KMS-11 (cell line): ENCODE measurements around the gene RPP25L.

Experiments used
- H2AFZ ChIP-seq: fragments of 200-600 bp; sonication (generic); 2 replicates; pipeline ENCODE4 v1.6.1; 2016; ENCODE audit warnings: antibody characterized with exemption, mixed run types, low read depth
- H3K27ac ChIP-seq: fragments of 200-600 bp; sonication (generic); 2 replicates; pipeline ENCODE4 v1.6.1; 2016; ENCODE audit warnings: mild to moderate bottlenecking, mixed run types
- H3K27me3 ChIP-seq: fragments of 200-600 bp; sonication (generic); 2 replicates; pipeline ENCODE4 v1.6.1; 2017; ENCODE audit warnings: mild to moderate bottlenecking, low read depth, mixed run types, moderate library complexity; ENCODE audit not compliant: insufficient read depth
- H3K36me3 ChIP-seq: fragments of 200-600 bp; sonication (generic); 2 replicates; pipeline ENCODE4 v1.6.1; 2017; ENCODE audit warnings: mild to moderate bottlenecking, mixed run types; ENCODE audit not compliant: insufficient read depth
- H3K4me1 ChIP-seq: fragments of 200-600 bp; sonication (generic); 2 replicates; pipeline ENCODE4 v1.6.1; 2016; ENCODE audit warnings: mild to moderate bottlenecking, low read depth, mixed run types; ENCODE audit not compliant: poor library complexity, severe bottlenecking
- H3K4me2 ChIP-seq: fragments of 200-600 bp; sonication (generic); 2 replicates; pipeline ENCODE4 v1.7.0; 2016; ENCODE audit warnings: mild to moderate bottlenecking, mixed run types
- H3K4me3 ChIP-seq: fragments of 200-600 bp; sonication (generic); IDR thresholded peaks from 2 replicates; pipeline ENCODE4 v1.6.1; 2017; ENCODE audit warnings: low read depth, low read length, mixed read lengths; ENCODE audit not compliant: insufficient read depth
- H3K79me2 ChIP-seq: fragments of 200-600 bp; sonication (generic); 2 replicates; pipeline ENCODE4 v1.6.1; 2016; ENCODE audit warnings: low read depth, mixed run types; ENCODE audit not compliant: insufficient read depth
- H3K9ac ChIP-seq: fragments of 200-600 bp; sonication (generic); 2 replicates; pipeline ENCODE4 v1.6.1; 2016; ENCODE audit warnings: mild to moderate bottlenecking, mixed run types
- H4K20me1 ChIP-seq: fragments of 200-600 bp; sonication (generic); 2 replicates; pipeline ENCODE4 v1.6.1; 2016; ENCODE audit warnings: mild to moderate bottlenecking, mixed run types; ENCODE audit not compliant: insufficient read depth
- TF ChIP-seq, protein P1 (sequence below): fragments of 200-600 bp; sonication (generic); conservative IDR thresholded peaks from 2 replicates; pipeline ENCODE4 v1.6.1; 2017; ENCODE audit warnings: low read depth, mild to moderate bottlenecking, antibody characterized with exemption, low read length, moderate library complexity, mixed read lengths

RPP25L gene

DNA sequence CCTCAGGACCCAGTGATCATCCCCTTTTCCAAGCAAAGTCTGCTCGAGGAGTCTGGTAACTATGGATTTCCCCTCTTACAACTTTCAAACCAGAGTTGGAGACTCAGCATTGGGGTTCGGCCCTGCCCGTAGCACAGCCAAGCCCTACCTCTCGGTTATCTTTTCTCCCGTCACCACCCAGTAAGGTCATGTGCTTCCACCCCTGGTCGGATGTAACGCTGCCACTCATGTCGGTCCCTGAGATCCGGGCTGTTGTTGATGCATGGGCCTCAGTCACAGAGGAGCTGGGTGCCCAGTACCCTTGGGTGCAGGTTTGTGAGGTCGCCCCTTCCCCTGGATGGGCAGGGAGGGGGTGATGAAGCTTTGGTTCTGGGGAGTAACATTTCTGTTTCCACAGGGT lies 35.8 kb upstream of the RPP25L start:
- Histone ChIP-seq H3K36me3 (no peaks in the 10 kb centered on the region), H3K9ac (no peak overlapping the region; the same call in 1 of the 2 replicates), H3K27ac (no peak overlapping the region), H3K4me2 (peak overlapping the region; percentile 95), H3K4me1 (peaks cover 31% of the 10 kb centered on the region), H3K79me2 (peaks cover 11% of the 10 kb centered on the region; the same call in 1 of the 2 replicates), H4K20me1 (no peaks in the 10 kb centered on the region), H2AFZ (no peak overlapping the region), H3K4me3 (no peak overlapping the region), H3K27me3 (no peaks in the 10 kb centered on the region)
- TF ChIP-seq, protein P1, sequence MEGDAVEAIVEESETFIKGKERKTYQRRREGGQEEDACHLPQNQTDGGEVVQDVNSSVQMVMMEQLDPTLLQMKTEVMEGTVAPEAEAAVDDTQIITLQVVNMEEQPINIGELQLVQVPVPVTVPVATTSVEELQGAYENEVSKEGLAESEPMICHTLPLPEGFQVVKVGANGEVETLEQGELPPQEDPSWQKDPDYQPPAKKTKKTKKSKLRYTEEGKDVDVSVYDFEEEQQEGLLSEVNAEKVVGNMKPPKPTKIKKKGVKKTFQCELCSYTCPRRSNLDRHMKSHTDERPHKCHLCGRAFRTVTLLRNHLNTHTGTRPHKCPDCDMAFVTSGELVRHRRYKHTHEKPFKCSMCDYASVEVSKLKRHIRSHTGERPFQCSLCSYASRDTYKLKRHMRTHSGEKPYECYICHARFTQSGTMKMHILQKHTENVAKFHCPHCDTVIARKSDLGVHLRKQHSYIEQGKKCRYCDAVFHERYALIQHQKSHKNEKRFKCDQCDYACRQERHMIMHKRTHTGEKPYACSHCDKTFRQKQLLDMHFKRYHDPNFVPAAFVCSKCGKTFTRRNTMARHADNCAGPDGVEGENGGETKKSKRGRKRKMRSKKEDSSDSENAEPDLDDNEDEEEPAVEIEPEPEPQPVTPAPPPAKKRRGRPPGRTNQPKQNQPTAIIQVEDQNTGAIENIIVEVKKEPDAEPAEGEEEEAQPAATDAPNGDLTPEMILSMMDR: no peak

DNA sequence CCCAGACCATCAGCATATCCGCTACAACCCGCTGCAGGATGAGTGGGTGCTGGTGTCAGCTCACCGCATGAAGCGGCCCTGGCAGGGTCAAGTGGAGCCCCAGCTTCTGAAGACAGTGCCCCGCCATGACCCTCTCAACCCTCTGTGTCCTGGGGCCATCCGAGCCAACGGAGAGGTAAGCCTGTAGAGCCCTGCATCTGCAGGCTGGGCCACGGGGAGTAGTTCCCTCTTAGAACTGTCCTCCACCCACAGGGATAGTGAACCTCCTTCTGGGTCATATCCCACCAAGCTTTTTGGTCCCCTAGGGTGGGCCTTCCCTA lies 35.1 kb upstream of the RPP25L start:
- no peak overlapping the region for H3K4me3 ChIP-seq
- H3K9ac ChIP-seq: peak overlapping the region; percentile 67
- H3K4me1 ChIP-seq: peaks cover 31% of the 10 kb centered on the region
- peak overlapping the region; percentile 95 for H3K4me2 ChIP-seq
- no peaks in the 10 kb centered on the region for H3K36me3 ChIP-seq
- H3K79me2 ChIP-seq: peaks cover 11% of the 10 kb centered on the region; the same call in 1 of the 2 replicates
- peak overlapping the region; percentile 48 for H3K27ac ChIP-seq
- peak overlapping the region; percentile 92 for H2AFZ ChIP-seq
- H3K27me3 ChIP-seq: no peaks in the 10 kb centered on the region
- H4K20me1 ChIP-seq: no peaks in the 10 kb centered on the region
- TF ChIP-seq, protein P1: no peak

- Histone ChIP-seq H3K27ac (peak within 1 kb of the TSS; percentile 48), H4K20me1 (no peaks in the 10 kb centered on the region), H2AFZ (peak within 1 kb of the TSS; percentile 92)
Observed at GRCh38 chr9:34646211-34647083, 34.5 kb upstream of the RPP25L start, which contains the start of gene GALT. TSS of gene GALT (plus strand) at chr9:34646675. CDS start at chr9:34646705, 30 bp downstream.

DNA sequence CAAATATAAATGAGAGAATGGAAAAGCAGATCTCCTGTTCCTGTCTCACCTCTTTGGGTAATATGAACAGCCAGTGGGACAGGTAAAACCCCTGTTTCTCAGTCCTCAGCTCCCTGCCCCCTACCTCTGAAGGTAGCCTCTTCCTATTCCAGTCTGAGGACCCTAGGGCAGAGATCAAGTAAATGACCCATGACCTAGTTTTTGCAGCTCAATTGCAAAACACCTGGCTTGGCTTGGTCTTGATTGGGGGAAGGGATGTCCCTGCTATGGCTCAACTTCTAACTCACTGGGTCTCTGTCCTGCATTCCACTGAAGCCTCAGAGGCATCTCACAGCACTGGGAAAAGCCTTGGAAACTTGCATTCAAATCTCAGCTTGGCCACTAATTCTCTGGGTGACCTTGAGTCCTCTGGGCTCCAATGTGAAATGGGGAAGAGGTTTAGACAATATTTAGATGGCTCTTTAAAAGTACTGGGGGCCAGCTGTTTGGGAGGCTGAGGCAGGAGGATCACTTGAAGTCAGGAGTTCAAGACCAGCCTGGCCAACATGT lies 32.9 kb upstream of the RPP25L start:
- H2AFZ ChIP-seq: no peak overlapping the region
- H4K20me1 ChIP-seq: no peaks in the 10 kb centered on the region
- H3K27me3 ChIP-seq: no peaks in the 10 kb centered on the region
- peaks cover 31% of the 10 kb centered on the region for H3K4me1 ChIP-seq
- H3K9ac ChIP-seq: no peak overlapping the region
- no peaks in the 10 kb centered on the region for H3K36me3 ChIP-seq
- no peak overlapping the region for H3K27ac ChIP-seq
- TF ChIP-seq, protein P1: no peak
- no peak overlapping the region for H3K4me2 ChIP-seq
- no peak overlapping the region for H3K4me3 ChIP-seq
- H3K79me2 ChIP-seq: peaks cover 11% of the 10 kb centered on the region; the same call in 1 of the 2 replicates

More at GRCh38 chr9:34646211-34647083, 34.5 kb upstream of the RPP25L start, which contains the start of gene GALT:
- Histone ChIP-seq H3K4me1 (peaks cover 31% of the 10 kb centered on the region), H3K9ac (peak within 1 kb of the TSS; percentile 67), H3K4me3 (no peak within 1 kb of the TSS), H3K4me2 (peak within 1 kb of the TSS; percentile 95), H3K79me2 (peaks cover 11% of the 10 kb centered on the region; the same call in 1 of the 2 replicates), H3K36me3 (no peaks in the 10 kb centered on the region), H3K27me3 (no peaks in the 10 kb centered on the region)
- TF ChIP-seq, protein P1: peak; percentile 58
